ENCODE results near the gene PRR11.
"Not testable (repeated sequence)": the region's sequence is repeated elsewhere in the genome, so short reads cannot be mapped to it uniquely, and the experiment has no call there.

Gene PRR11

DNA sequence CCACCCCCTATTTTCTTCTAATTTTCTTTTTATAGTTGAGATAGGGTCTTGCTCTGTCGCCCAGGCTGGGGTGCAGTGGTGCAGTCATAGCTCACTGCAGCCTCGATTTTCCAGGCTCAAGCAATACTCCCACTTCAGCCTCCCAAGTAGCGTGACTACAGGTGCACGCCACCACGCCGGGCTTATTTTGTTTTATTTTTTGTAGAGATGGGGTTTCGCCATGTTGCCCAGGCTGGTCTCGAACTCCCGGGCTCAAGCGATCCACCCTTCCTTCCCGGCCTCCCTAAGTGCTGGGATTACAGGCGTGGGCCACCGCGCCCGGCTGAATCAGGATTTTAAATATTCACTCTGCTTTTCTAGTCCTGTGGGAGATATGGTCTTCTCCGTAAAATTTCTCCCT, 63.8 kb downstream of the PRR11 start:
- DNase-seq (ENCODE audit: low read depth in 1 of 2, low spot score in 1 of 2), result no peak

DNA sequence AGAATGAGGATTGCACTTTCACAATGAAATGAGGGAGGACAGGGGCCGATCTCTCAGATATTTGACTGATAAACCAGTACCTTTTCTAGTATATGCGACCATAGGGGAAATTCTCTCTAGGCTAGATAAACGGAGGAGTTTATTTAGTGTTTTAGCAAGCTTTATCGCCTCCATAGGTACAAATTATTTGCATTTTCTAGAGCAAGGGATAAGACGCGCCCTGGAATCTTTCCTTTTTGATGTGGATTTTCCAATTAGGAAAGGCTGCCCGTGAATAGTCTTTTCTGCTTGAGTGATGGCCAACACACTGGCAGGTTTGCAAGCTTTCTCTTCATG, 64.4 kb downstream of the PRR11 start:
- DNase-seq (ENCODE audit: low read depth in 1 of 2, low spot score in 1 of 2), result no peak

DNA sequence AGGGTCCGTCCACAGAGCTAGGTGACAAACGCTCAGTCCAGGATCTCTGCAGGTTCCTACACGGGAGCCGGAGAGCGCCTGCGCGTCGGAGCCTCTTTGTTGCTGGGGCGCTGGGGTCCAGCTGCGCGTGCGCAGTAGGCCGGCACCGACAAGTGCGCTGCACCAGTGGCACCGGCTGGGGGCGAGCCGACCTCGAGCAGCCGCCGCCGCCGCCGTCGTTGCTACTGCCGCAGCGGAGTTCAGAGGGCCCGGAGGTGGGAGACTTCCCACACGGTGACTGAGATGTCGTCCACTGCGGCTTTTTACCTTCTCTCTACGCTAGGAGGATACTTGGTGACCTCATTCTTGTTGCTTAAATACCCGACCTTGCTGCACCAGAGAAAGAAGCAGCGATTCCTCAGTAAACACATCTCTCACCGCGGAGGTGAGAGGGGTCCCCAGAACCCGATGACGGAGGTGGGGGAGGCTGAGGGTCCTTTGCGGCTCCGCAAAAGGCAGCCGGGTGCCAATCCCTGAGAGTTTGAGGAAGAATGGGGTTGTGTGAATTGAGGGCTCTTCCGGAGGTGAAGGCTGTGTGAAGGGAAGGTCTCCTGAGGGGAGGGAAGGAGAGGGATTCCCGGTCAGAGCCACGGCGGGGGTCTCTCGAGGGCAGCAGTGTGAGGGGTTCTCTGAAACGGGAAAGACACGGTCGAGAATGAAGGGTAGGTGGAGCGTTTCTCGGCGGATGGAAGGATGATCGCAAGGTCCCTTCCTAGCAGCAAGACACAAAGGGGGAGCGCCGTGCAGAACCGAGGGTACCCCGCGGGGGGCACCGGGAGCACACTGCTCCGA, 65.0 kb downstream of the PRR11 start, which contains the start of gene GDPD1:
TSS of gene GDPD1 (plus strand) at position 184 of the 831 bp plus-strand sequence. CDS start at position 283, 99 bp downstream.
- peak; percentile 94 to 97 for DNase-seq (ENCODE audit: low read depth in 1 of 2, low spot score in 1 of 2)

DNA sequence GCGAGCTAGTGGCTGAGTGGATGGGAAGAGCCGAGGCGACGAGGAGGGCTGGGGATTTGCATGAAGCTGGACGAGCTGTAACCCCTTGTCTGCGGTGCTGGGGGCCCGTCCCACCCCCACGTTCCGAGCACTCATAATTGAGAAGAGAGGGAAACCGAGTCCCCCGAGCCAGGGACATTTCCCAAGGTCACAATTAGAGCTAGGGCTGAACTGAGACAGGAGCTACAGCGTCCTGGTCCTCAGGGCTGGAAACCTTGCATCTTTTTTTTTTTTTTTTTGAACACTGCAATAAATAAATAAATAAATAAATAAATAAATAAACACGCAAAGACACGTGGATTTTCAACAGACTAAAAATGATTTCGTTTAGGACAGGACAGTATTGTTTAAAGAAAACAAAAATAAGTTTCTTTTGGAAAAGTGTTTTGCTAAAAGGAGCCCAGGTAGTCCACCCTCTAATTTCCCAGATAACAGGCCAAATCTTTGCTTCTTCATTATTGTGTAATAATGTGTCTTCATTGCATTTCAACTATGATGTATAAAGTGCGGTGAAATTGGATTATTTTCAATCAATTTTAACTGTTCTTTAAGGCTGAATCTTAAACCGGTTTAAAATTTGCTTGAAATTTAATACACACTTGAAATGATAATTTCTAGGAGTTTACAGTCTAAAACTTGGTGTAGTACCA, 65.8 kb downstream of the PRR11 start:
- no peak for DNase-seq (ENCODE audit: low read depth in 1 of 2, low spot score in 1 of 2)

DNA sequence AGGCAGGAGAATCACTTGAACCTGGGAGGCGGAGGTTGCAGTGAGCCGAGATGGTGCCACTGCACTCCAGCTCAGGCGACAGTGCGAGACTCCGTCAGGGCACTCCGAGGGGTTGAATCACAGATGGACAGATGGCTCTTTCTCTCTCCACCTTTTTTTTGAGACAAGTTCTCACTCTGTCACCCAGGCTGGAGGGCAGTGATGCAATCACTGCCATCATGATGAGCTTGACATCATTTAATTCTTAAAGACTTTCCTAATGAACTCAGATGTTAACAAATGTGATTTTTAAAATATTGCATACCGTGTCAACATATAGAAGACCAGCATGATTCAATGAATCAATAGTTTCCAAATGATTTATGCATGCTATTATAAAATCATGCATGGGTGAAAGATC, 68.3 kb downstream of the PRR11 start:
- no peak for DNase-seq (ENCODE audit: low read depth in 1 of 2, low spot score in 1 of 2)

DNA sequence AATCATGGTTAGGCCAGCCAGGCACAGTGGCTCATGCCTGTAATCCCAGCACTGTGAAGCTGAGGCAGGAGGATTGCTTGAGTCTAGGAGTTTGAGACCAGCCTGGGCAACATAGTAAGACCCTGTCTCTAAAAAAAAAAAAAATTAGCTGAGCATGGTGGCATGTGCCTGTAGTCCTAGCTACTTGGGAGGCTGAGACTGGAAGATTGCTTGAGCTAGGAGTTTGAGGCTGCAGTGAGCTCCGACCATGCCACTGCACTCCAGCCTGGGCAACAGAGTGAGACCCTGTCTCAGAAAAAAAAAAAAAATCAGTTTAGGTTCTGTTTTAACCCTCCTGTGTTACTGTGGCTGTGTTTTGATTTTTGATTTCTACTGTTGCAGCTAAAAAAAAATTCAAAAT, 73.0 kb downstream of the PRR11 start:
- DNase-seq (ENCODE audit: low read depth in 1 of 2, low spot score in 1 of 2), result not testable (repeated sequence)

DNA sequence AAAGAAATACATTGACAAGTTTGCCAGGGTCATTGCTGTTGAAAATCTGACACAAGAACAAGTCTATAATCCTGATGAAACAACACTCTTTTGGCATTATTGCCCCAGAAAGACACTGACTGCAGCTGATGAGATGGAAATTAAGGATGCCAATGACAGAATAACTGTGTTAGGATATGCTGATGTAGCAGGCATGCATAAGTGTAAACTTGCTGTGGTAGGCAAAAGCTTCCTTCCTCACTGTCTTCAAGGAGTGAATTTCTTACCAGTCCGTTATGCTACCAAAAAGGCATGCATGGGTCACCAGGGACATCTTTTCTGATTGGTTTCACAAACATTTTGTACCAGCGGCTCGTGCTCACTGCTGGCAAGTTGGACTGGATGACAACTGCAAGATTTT, 75.2 kb downstream of the PRR11 start:
- no peak for DNase-seq (ENCODE audit: low read depth in 1 of 2, low spot score in 1 of 2)

DNA sequence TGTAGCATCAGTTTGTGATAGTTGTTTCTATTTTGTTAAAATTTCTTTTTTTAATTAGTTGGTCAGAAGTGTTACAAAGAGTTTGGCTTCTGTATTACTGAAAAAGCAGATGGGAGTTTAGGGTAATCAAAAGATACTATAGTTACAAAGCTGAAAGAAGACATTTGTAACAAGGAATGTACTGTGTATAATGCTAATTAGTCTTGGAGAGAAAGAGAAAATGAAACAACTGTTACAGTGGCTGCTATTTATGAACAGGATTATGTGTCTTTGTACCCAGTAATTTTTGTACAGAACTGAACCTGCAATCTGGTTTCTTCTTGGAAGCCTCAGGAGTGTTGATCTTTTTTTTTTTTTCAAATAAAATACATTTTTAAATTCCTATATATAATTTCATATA, 79.1 kb downstream of the PRR11 start:
- DNase-seq (ENCODE audit: low read depth in 1 of 2, low spot score in 1 of 2), result no peak

DNA sequence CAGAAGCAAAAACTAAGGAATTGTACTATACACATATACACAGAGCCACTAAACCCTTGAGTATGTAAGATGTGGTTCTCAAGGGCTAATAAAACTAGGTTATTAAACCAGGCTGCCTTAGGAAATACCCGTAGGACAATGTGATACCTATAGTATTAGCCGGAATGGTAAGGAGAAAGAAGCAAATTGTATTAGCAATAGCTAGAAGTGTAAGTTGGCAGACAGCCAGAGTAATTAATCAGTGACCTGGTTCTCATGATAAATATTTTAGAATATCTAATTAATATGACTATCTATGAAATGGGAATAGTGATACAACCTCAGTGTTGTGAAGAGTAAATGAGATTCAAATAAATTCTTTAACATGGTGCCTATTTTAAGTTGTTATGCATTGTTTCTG, 83.4 kb downstream of the PRR11 start:
- no peak for DNase-seq (ENCODE audit: low read depth in 1 of 2, low spot score in 1 of 2)

DNA sequence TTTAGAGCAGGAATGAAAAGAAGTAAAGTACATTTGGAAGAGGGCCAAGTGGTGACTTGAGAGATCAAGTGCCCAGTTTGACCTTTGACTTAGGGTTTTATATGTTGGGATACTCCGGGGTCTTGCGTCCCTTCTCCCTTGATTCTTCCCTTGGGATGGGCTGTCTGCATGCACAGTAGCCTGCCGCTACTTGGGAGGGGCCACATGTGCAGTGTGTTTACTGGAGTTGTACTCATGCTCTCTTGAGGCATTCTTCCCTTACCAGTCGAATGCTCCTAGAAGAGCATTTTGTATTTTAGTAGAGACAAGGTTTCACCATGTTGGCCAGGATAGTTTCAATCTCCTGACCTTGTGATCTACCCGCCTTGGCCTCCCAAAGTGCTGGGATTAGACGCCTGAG, 88.5 kb downstream of the PRR11 start:
- DNase-seq (ENCODE audit: low read depth in 1 of 2, low spot score in 1 of 2), result no peak
